ENCODE results near the gene FREM3.

Gene FREM3

DNA sequence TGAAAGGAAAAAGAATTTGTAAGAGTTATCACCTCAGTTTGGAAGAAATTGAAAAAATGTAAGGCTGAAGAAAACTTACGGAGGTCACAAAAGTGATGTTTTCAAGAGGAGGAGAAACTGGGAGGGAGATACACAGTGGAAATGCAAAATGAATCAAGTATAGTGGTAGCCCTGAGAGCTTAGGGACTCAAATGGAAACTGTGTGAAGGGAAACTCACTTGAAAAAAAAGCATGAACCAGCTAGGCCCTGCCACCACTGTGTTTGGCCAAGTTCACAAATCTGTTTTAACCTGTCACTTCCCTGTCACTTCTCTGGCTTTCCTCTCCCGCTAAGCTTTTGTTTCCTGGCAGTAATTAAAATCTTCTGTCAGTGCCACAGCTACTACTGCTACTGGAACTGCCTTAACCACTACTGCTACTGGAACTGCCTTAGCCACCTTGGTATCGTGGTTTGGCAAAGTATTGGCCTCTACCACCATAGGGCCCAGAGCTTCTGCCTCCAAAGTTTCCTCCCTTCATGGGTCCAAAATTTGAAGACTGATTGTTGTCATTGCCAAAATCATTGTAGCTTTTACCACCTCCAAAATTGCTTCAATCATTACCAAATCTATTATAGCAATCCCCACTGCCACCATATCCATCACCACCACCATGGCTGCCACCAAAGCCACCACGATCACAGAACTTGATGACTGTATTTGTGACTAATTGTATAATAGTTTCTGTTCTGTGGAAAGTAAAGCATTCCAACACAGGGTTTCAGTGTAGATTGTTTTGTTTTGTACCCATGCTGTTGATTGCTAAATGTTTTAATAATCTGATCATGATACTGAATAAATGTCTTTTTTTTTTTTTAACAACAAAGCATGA lies 145.5 kb downstream of the FREM3 start:
- Histone ChIP-seq H2AFZ (ENCODE audit: low read depth, low read length) (no peak overlapping the region), H2AK5ac (ENCODE audit: low read length, severe bottlenecking) (no peak overlapping the region), H2BK15ac (ENCODE audit: low read depth, poor library complexity, severe bottlenecking) (no peak overlapping the region), H3K9me3 (ENCODE audit: control insufficient read depth, low read length) (no peaks in the 10 kb centered on the region), H3K27me3 (ENCODE audit: control insufficient read depth in 1 of 2, insufficient read depth in 1 of 2, low read length in 2 of 2) (no peaks in the 10 kb centered on the region), H2BK120ac (ENCODE audit: low read depth, low read length) (no peak overlapping the region), H3K79me1 (replicated peaks; ENCODE audit: low read length, poor library complexity, severe bottlenecking) (no peaks in the 10 kb centered on the region), H3K23ac (ENCODE audit: low read length in 2 of 2) (no peak overlapping the region), H3K36me3 (ENCODE audit: control insufficient read depth in 1 of 2, insufficient read depth in 2 of 2, low read depth in 1 of 2, low read length in 2 of 2) (peaks cover 4 to 55% of the 10 kb centered on the region in 2 experiments), H2BK12ac (ENCODE audit: low read length in 2 of 2) (no peak overlapping the region), H3K14ac (ENCODE audit: low read length in 2 of 2) (no peak overlapping the region), H4K91ac (ENCODE audit: low read length) (no peak overlapping the region), H3K27ac (ENCODE audit: low read length, poor library complexity, severe bottlenecking) (no peak overlapping the region), H3K4ac (ENCODE audit: low read depth in 1 of 2, low read length in 2 of 2) (no peak overlapping the region), H2BK5ac (ENCODE audit: low read depth, low read length, poor library complexity, severe bottlenecking) (no peak overlapping the region), H4K8ac (ENCODE audit: low read length) (no peak overlapping the region), H3K18ac (ENCODE audit: low read depth in 1 of 2, low read length in 2 of 2) (no peak overlapping the region), H3K4me1 (ENCODE audit: control insufficient read depth, insufficient read depth, low read depth, low read length) (no peaks in the 10 kb centered on the region), H3K4me3 (ENCODE audit: insufficient read depth in 1 of 2, low read depth in 1 of 2, low read length in 2 of 2) (no peak overlapping the region), H3K9ac (ENCODE audit: low read length) (no peak overlapping the region), H3K4me2 (ENCODE audit: low read length, poor library complexity, severe bottlenecking) (no peak overlapping the region)
- no peak for DNase-seq
- 73% methylated on average over 4 of the region's 4 CpGs for WGBS

GRCh38 chr4:143549928-143550327 lies 150.5 kb downstream of the FREM3 start:
- H4K91ac ChIP-seq (ENCODE audit: low read length) = no peak overlapping the region
- H2AFZ ChIP-seq (ENCODE audit: low read depth, low read length) = no peak overlapping the region
- H3K14ac ChIP-seq (ENCODE audit: low read length in 2 of 2) = no peak overlapping the region
- no peak overlapping the region for H2BK120ac ChIP-seq (ENCODE audit: low read depth, low read length)
- H3K18ac ChIP-seq (ENCODE audit: low read depth in 1 of 2, low read length in 2 of 2) = no peak overlapping the region
- H3K4ac ChIP-seq (ENCODE audit: low read depth in 1 of 2, low read length in 2 of 2) = no peak overlapping the region
- no peak overlapping the region for H3K4me3 ChIP-seq (ENCODE audit: insufficient read depth in 1 of 2, low read depth in 1 of 2, low read length in 2 of 2)
- peaks cover 3 to 94% of the 10 kb centered on the region in 2 experiments for H3K36me3 ChIP-seq (ENCODE audit: control insufficient read depth in 1 of 2, insufficient read depth in 2 of 2, low read depth in 1 of 2, low read length in 2 of 2)
- no peak overlapping the region for H3K9ac ChIP-seq (ENCODE audit: low read length)
- no peak overlapping the region for H2BK15ac ChIP-seq (ENCODE audit: low read depth, poor library complexity, severe bottlenecking)
- DNase-seq = no peak
- H2BK12ac ChIP-seq (ENCODE audit: low read length in 2 of 2) = no peak overlapping the region
- no peak overlapping the region for H3K23ac ChIP-seq (ENCODE audit: low read length in 2 of 2)
- H3K9me3 ChIP-seq (ENCODE audit: control insufficient read depth, low read length) = no peaks in the 10 kb centered on the region
- H2AK5ac ChIP-seq (ENCODE audit: low read length, severe bottlenecking) = no peak overlapping the region
- H4K8ac ChIP-seq (ENCODE audit: low read length) = no peak overlapping the region
- H2BK5ac ChIP-seq (ENCODE audit: low read depth, low read length, poor library complexity, severe bottlenecking) = no peak overlapping the region
- H3K4me1 ChIP-seq (ENCODE audit: control insufficient read depth, insufficient read depth, low read depth, low read length) = no peaks in the 10 kb centered on the region
- no peak overlapping the region for H3K4me2 ChIP-seq (ENCODE audit: low read length, poor library complexity, severe bottlenecking)
- peaks cover 2% of the 10 kb centered on the region for H3K79me1 ChIP-seq (replicated peaks; ENCODE audit: low read length, poor library complexity, severe bottlenecking)
- H3K27ac ChIP-seq (ENCODE audit: low read length, poor library complexity, severe bottlenecking) = no peak overlapping the region
- H3K27me3 ChIP-seq (ENCODE audit: control insufficient read depth in 1 of 2, insufficient read depth in 1 of 2, low read length in 2 of 2) = no peaks in the 10 kb centered on the region
- WGBS = 78% methylated on average over 1 of the region's 2 CpGs

DNA sequence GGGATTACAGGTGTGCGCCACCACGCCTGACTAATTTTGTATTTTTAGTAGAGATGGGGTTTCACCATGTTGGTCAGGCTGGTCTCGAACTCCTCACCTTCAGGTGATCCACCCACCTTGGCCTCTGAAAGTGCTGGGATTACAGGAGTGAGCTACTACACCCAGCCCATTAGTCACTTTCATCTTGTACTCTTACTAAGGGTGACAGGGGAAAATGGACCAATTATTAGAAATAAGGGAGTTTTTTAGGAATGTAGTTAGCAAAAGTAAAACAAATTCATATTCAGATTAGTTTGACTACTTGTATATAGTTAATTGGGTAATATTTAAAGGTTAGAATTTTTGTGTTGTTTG lies 160.8 kb downstream of the FREM3 start:
- Histone ChIP-seq H3K18ac (ENCODE audit: low read depth in 1 of 2, low read length in 2 of 2) (no peak overlapping the region), H2AFZ (ENCODE audit: low read depth, low read length) (no peak overlapping the region), H3K36me3 (ENCODE audit: control insufficient read depth in 1 of 2, insufficient read depth in 2 of 2, low read depth in 1 of 2, low read length in 2 of 2) (peaks cover 5 to 97% of the 10 kb centered on the region in 2 experiments), H2BK120ac (ENCODE audit: low read depth, low read length) (no peak overlapping the region), H2AK5ac (ENCODE audit: low read length, severe bottlenecking) (no peak overlapping the region), H3K4ac (ENCODE audit: low read depth in 1 of 2, low read length in 2 of 2) (no peak overlapping the region), H2BK12ac (ENCODE audit: low read length in 2 of 2) (no peak overlapping the region), H3K27ac (ENCODE audit: low read length, poor library complexity, severe bottlenecking) (no peak overlapping the region), H3K4me3 (ENCODE audit: insufficient read depth in 1 of 2, low read depth in 1 of 2, low read length in 2 of 2) (no peak overlapping the region), H4K8ac (ENCODE audit: low read length) (no peak overlapping the region), H3K27me3 (ENCODE audit: control insufficient read depth in 1 of 2, insufficient read depth in 1 of 2, low read length in 2 of 2) (no peaks in the 10 kb centered on the region), H3K4me2 (ENCODE audit: low read length, poor library complexity, severe bottlenecking) (no peak overlapping the region), H2BK15ac (ENCODE audit: low read depth, poor library complexity, severe bottlenecking) (no peak overlapping the region), H2BK5ac (ENCODE audit: low read depth, low read length, poor library complexity, severe bottlenecking) (no peak overlapping the region), H3K4me1 (ENCODE audit: control insufficient read depth, insufficient read depth, low read depth, low read length) (no peaks in the 10 kb centered on the region), H3K79me1 (replicated peaks; ENCODE audit: low read length, poor library complexity, severe bottlenecking) (peaks cover 7% of the 10 kb centered on the region), H3K23ac (ENCODE audit: low read length in 2 of 2) (no peak overlapping the region), H3K9ac (ENCODE audit: low read length) (no peak overlapping the region), H3K14ac (ENCODE audit: low read length in 2 of 2) (no peak overlapping the region), H3K9me3 (ENCODE audit: control insufficient read depth, low read length) (no peaks in the 10 kb centered on the region), H4K91ac (ENCODE audit: low read length) (no peak overlapping the region)
- no CpG with 5 or more reads among the region's 3 CpGs for WGBS
- no peak for DNase-seq

- Histone ChIP-seq H2AFZ (ENCODE audit: low read depth, low read length) (no peak overlapping the region), H3K9ac (ENCODE audit: low read length) (no peak overlapping the region), H2BK15ac (ENCODE audit: low read depth, poor library complexity, severe bottlenecking) (no peak overlapping the region), H3K23ac (ENCODE audit: low read length in 2 of 2) (no peak overlapping the region), H3K4me2 (ENCODE audit: low read length, poor library complexity, severe bottlenecking) (no peak overlapping the region), H3K9me3 (ENCODE audit: control insufficient read depth, low read length) (no peaks in the 10 kb centered on the region), H2AK5ac (ENCODE audit: low read length, severe bottlenecking) (no peak overlapping the region), H4K8ac (ENCODE audit: low read length) (no peak overlapping the region), H2BK120ac (ENCODE audit: low read depth, low read length) (no peak overlapping the region), H3K14ac (ENCODE audit: low read length in 2 of 2) (no peak overlapping the region), H3K18ac (ENCODE audit: low read depth in 1 of 2, low read length in 2 of 2) (no peak overlapping the region), H2BK12ac (ENCODE audit: low read length in 2 of 2) (no peak overlapping the region), H4K91ac (ENCODE audit: low read length) (no peak overlapping the region), H3K27me3 (ENCODE audit: control insufficient read depth in 1 of 2, insufficient read depth in 1 of 2, low read length in 2 of 2) (no peaks in the 10 kb centered on the region), H3K27ac (ENCODE audit: low read length, poor library complexity, severe bottlenecking) (no peak overlapping the region), H3K4me3 (ENCODE audit: insufficient read depth in 1 of 2, low read depth in 1 of 2, low read length in 2 of 2) (no peak overlapping the region), H3K4ac (ENCODE audit: low read depth in 1 of 2, low read length in 2 of 2) (no peak overlapping the region), H3K4me1 (ENCODE audit: control insufficient read depth, insufficient read depth, low read depth, low read length) (no peaks in the 10 kb centered on the region), H2BK5ac (ENCODE audit: low read depth, low read length, poor library complexity, severe bottlenecking) (no peak overlapping the region), H3K36me3 (ENCODE audit: control insufficient read depth in 1 of 2, insufficient read depth in 2 of 2, low read depth in 1 of 2, low read length in 2 of 2) (peaks cover 5 to 97% of the 10 kb centered on the region in 2 experiments), H3K79me1 (replicated peaks; ENCODE audit: low read length, poor library complexity, severe bottlenecking) (peaks cover 6% of the 10 kb centered on the region)
- no CpG with 5 or more reads among the region's 4 CpGs for whole genome bisulfite sequencing
- DNase-seq = no peak
Measured at GRCh38 chr4:143538979-143539669, 161.4 kb downstream of the FREM3 start.
